Subcutaneous abdominal adipose tissue (tissue), 5 donors: ENCODE measurements around the gene SPC24.
"Not testable (repeated sequence)": the region's sequence is repeated elsewhere in the genome, so short reads cannot be mapped to it uniquely, and the experiment has no call there.

Source experiments
- H3K27ac ChIP-seq: one replicate; pipeline ENCODE4 v1.7.0; 2013; ENCODE audit warnings: low read depth, mild to moderate bottlenecking, inconsistent platforms, low read length, moderate library complexity
- H3K27me3 ChIP-seq, 5 donors: one replicate each; pipeline ENCODE4 v1.7.0; 2013; ENCODE audit warnings: low read length in 5 of 5, inconsistent platforms in 1 of 5; ENCODE audit not compliant: control insufficient read depth in 5 of 5, insufficient read depth in 4 of 5
- H3K36me3 ChIP-seq, 5 donors: one replicate each; pipeline ENCODE4 v1.7.0; 2013; ENCODE audit warnings: low read length in 5 of 5; ENCODE audit not compliant: control insufficient read depth in 5 of 5, insufficient read depth in 5 of 5
- H3K4me1 ChIP-seq, 5 donors: one replicate each; pipeline ENCODE4 v1.7.0; 2013; ENCODE audit warnings: low read length in 5 of 5, mild to moderate bottlenecking in 3 of 5, moderate library complexity in 1 of 5; ENCODE audit not compliant: control insufficient read depth in 5 of 5, insufficient read depth in 5 of 5
- H3K4me3 ChIP-seq, 5 donors: one replicate each; pipeline ENCODE4 v1.7.0; 2013; ENCODE audit warnings: low read length in 5 of 5, low read depth in 1 of 5
- H3K9ac ChIP-seq, 5 donors: one replicate each; pipeline ENCODE4 v1.7.0; 2013; ENCODE audit warnings: low read length in 5 of 5, mild to moderate bottlenecking in 4 of 5, moderate library complexity in 3 of 5
- H3K9me3 ChIP-seq, 5 donors: one replicate each; pipeline ENCODE4 v1.7.0; 2013; ENCODE audit warnings: low read length in 5 of 5; ENCODE audit not compliant: control insufficient read depth in 5 of 5
- donor health status: healthy.
- donor health status: healthy.
- donor health status: healthy.
- donor health status: healthy.
- donor health status: healthy.

The SPC24 gene

DNA sequence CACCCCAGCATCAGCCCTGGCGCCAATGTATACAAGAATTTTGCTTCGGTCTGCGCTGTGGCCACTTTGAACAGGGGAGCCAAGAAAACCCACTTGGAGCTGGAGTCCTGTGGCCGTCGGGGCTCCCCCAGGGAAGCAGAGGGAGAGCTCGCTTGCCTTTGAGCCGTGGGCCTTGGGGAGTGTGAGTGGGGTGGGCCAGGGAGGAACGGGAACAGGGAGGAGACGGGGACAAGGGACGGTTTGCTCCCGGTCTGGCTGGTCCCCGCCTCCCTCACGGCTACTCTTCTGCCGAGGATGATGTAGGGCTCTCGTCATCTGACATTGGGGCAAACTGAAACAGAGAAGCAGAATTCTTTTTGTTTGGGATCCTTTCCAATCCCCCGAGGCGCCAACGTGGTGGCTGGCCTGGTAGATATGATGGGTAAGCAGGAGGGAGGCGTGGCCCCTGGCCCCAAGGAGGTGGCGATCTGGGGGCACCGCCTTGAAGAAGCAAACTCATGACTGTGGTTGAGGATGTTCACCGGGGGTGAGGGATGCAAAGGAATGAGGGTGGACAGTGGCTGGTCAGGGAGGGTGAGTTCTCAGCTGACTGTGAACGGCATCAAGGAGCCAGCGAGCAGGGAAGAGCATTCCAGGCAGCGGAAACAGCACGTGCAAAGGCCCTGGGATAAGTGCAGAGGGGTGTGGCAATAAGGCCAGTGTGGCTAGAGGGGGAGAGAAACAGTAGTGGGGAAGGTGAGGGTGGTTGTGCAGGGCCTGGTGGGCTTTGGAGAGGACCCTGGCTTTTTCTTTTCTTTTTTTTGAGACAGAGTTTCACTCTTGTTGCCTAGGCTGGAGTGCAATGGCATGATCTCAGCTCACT is 10.9 kb upstream of the SPC24 start:
- H3K36me3 ChIP-seq: peaks cover 0 to 53% (median 40%) of the 10 kb centered on the region in 5 donors
- no peaks in the 10 kb centered on the region for H3K9me3 ChIP-seq
- peaks cover 16 to 43% (median 38%) of the 10 kb centered on the region in 5 donors for H3K4me1 ChIP-seq
- peak overlapping the region in 2 of 5 donors; percentile 24 to 59 for H3K9ac ChIP-seq
- peak overlapping the region in 1 of 5 donors; percentile 6 for H3K4me3 ChIP-seq
- no peaks in the 10 kb centered on the region for H3K27me3 ChIP-seq
- peak overlapping the region; percentile 94 for H3K27ac ChIP-seq

DNA sequence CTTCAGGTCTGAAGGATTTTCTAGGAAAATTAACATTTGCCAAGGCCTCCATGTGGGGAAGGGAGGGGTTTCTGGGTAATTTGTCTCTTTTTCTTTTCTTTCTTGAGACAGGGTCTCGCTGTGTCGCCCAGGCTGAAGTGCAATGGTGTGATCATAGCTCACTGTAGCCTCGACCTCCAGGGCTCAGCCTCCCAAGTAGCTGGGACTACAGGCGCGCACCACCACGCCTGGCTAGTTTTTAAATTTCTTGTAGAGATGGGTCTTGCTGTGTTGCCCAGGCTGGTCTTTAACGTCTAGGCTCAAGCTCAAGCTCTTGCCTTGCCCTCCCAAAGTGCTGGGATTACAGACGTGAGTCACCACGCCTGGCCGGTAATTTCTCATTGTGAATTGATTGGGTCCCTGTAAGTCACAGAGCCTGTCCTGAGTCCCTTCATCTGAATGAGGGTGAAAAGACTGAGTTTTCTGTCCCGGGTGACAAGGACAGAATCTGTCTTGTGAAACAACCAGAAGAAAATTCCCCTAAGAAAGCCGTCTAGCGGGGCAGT is 10.0 kb upstream of the SPC24 start:
- no peak overlapping the region for H3K4me3 ChIP-seq
- peaks cover 16 to 37% (median 34%) of the 10 kb centered on the region in 5 donors for H3K4me1 ChIP-seq
- H3K9ac ChIP-seq: peak overlapping the region in 3 of 5 donors; percentile 46 to 57 (median 52)
- H3K27ac ChIP-seq: peak overlapping the region; percentile 94
- no peaks in the 10 kb centered on the region for H3K9me3 ChIP-seq
- H3K27me3 ChIP-seq: no peaks in the 10 kb centered on the region
- H3K36me3 ChIP-seq: peaks cover 0 to 45% (median 40%) of the 10 kb centered on the region in 5 donors

DNA sequence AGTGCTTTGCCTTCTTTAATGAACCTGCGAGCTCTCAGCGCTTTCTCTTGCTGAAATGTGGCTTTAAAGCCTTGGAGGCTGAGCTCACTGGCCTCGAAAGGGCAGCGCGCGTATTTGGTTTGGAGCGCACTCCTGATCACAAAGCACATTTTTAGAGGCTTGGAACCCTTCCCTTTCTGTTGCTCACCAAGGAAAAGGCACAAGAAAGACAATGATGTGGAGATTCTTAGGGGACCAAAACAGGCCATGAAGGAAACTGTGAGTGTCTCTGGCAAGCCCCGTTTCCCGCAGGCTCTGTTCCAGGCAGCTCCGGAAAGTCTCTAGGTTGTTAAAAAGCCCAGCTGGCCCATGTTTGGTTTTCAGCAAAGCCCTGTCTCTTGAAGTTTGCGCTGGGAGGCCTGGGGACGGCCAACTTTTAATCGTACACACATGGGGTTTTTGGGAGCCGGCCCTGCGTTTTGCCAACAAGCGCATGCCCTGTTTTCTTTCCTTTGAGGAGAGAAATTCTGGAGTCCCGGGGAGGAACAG is 9.4 kb upstream of the SPC24 start:
- H3K9me3 ChIP-seq: no peaks in the 10 kb centered on the region
- H3K27ac ChIP-seq: peak overlapping the region; percentile 94
- H3K4me1 ChIP-seq: peaks cover 17 to 37% (median 33%) of the 10 kb centered on the region in 5 donors
- peak overlapping the region in 2 of 5 donors; percentile 23 to 50 for H3K4me3 ChIP-seq
- peaks cover 0 to 39% (median 34%) of the 10 kb centered on the region in 5 donors for H3K36me3 ChIP-seq
- H3K9ac ChIP-seq: peak overlapping the region in 4 of 5 donors; percentile 46 to 57 (median 53)
- no peaks in the 10 kb centered on the region for H3K27me3 ChIP-seq

DNA sequence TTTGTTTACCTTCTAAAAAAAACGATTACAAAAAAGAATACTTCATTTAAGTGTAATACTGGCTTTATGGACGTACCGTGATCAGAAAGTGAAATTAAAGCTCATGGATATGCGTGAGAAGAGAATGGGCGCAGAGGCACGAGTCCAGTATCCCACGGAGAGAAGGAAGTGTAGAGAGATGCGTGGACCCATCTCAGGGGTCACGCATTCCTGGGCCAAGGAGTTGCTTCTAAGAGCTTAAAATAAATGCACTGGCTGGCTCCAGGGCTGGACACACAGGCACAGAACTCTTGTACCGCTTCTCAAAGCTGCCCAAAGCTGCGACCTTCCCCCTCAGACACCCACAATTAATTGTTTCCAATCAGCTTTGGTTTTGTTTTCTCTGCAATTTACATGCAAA is 8.7 kb upstream of the SPC24 start:
- peaks cover 0 to 32% (median 28%) of the 10 kb centered on the region in 5 donors for H3K36me3 ChIP-seq
- no peaks in the 10 kb centered on the region for H3K27me3 ChIP-seq
- peaks cover 17 to 42% (median 36%) of the 10 kb centered on the region in 5 donors for H3K4me1 ChIP-seq
- H3K9ac ChIP-seq: peak overlapping the region in 1 of 5 donors; percentile 52
- peak overlapping the region in 2 of 5 donors; percentile 23 to 50 for H3K4me3 ChIP-seq
- H3K27ac ChIP-seq: peak overlapping the region; percentile 94
- H3K9me3 ChIP-seq: no peaks in the 10 kb centered on the region

DNA sequence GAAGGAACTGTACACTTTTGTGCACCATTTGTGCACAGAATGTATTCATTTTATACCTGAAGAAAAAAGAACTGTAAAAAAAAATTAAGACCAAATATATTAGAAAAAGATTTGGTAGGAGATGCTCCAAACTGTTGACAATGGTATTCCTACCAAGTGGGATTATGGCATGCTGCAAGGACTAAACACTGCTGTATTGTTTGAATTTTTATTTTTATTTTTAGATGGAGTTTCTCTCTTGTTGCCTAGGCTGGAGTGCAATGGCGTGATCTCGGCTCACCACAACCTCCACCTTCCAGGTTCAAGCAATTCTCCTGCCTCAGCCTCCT is 4.8 kb upstream of the SPC24 start:
- H3K4me3 ChIP-seq, H3K9ac ChIP-seq, H3K9me3 ChIP-seq, H3K27me3 ChIP-seq, H3K36me3 ChIP-seq: not testable (repeated sequence)
- H3K27ac ChIP-seq: peak overlapping the region; percentile 59
- H3K4me1 ChIP-seq: peaks cover 8 to 47% (median 42%) of the 10 kb centered on the region in 5 donors

DNA sequence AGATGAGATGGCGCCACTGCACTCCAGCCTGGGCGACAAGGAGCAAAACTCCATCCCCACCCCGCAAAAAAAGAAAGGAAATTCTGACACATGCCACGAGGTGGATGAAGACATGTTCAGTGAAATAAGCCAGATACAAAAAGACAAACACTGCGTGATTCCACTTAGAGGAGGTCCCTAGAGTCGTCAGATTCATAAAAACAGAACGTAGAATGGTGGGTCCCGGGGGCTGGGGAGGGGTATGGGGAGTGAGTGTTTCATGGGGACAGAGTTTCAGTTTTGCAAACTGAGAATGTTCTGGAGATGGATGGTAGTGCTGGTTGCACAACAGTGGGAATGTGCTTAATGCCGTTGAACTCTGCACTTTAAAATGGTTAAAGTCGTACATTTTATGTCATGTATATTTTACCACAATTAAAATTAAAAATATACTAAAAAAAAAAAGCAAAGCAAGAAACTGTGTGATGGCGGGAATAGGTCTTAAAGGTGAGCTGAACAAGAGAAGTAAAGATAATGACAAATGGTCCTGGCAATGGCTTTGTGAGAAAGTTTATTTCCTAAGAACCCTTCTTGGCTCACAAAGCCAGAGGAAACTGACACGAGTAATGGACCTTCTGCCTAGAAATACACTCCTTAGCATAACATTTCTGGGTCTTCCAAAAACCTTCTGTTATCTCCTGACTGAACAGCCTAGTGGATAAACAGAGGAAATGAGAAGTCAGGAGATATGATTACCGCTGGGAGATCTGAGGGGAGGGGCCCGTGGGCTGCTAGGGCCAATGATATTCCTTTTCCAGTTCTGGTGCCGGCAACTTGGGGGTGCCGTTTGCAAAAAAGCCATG is 4.2 kb upstream of the SPC24 start:
- Histone ChIP-seq H3K4me3 (no peak overlapping the region), H3K4me1 (peaks cover 6 to 46% (median 42%) of the 10 kb centered on the region in 5 donors), H3K27me3 (no peaks in the 10 kb centered on the region), H3K9me3 (no peaks in the 10 kb centered on the region), H3K36me3 (peaks cover 0 to 5% (median 0%) of the 10 kb centered on the region in 5 donors), H3K27ac (peak overlapping the region; percentile 59), H3K9ac (no peak overlapping the region)

DNA sequence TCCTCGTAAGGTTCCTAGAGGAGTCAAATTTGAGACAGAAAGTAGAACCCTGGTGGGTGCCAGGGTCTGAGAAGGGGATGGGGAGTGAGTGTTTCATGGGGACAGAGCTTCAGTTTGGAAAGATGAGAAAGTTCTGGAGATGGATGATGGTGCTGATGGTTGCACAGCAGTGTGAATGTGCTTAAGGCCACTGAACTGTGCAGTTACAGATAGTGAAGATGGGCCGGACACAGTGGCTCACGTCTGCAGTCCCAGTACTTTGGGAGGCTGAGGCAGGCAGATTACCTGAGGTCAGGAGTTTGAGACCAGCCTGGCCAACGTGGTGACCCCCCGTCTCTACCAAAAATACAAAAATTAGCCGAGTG is 917 bp downstream of the SPC24 start:
- Histone ChIP-seq H3K9me3 (no peaks in the 10 kb centered on the region), H3K9ac (no peak overlapping the region), H3K4me1 (peaks cover 4 to 48% (median 40%) of the 10 kb centered on the region in 5 donors), H3K27me3 (no peaks in the 10 kb centered on the region), H3K4me3 (no peak overlapping the region), H3K27ac (no peak overlapping the region), H3K36me3 (no peaks in the 10 kb centered on the region)

DNA sequence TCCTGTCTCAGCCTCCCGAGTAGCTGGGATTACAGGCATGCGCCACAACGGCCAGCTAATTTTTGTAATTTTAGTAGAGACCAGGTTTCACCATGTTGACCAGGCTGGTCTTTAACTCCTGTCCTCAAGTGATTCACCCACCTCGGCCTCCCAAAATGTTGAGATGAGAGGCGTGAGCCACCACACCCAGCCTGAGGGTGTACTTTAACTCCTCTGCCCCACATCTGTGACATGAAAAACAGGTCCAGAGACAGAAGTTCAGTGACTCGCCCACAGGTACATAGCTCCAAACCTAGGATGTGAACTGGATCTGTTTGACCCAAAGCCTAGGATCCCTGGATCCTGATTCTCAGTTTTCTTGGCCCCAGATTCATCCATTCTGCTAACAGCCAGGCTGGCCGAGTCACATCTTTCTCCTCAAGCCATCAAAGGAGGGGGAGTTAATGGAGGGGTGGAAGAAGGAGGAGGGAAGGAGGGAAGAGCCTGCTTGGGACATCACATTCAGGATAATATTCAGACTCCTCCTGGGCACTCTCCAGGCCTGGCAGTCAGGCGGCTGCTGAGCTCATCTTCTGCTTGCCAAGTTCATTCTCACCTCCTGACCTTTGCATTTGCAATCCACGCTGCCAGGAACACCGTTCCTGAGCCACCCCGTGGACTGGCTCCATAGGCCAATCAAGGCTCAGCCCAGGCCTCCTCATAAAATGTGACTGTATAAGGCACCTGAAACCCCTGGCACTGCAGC is 3.1 kb downstream of the SPC24 start:
- Histone ChIP-seq H3K4me3 (no peak overlapping the region), H3K9ac (peak overlapping the region in 1 of 5 donors; percentile 41), H3K27ac (peak overlapping the region; percentile 67)

DNA sequence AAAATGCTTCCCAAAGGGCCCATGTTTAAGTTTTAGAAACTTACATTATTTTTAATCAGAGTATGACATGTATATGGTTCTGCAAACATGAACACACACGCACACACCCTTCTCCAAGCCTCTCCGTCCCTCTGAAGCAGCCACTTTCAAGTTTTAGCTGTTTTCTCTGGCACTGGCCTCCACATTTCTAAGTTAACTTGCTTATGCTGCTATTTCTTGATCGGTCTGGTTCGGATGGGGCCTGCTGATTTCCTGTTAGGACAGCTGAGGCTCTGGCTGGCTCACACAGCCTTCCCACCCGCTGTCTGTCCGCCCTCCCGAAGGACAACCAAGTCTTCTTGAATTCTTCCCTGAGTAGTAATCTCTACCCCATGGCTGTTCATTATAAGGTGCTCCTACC is 4.4 kb downstream of the SPC24 start:
- Histone ChIP-seq H3K36me3 (no peaks in the 10 kb centered on the region), H3K4me3 (no peak overlapping the region), H3K9me3 (no peaks in the 10 kb centered on the region), H3K4me1 (peaks cover 5 to 35% (median 27%) of the 10 kb centered on the region in 5 donors), H3K9ac (no peak overlapping the region), H3K27ac (no peak overlapping the region), H3K27me3 (no peaks in the 10 kb centered on the region)

More for the DNA sequence above, 3.1 kb downstream of the SPC24 start:
- H3K4me1 ChIP-seq: peaks cover 5 to 42% (median 31%) of the 10 kb centered on the region in 5 donors
- no peaks in the 10 kb centered on the region for H3K27me3 ChIP-seq
- H3K9me3 ChIP-seq: no peaks in the 10 kb centered on the region
- no peaks in the 10 kb centered on the region for H3K36me3 ChIP-seq
